Measurements from ENCODE around the gene TEAD1. TPM values are rescaled to one million over a fixed set of nuclear protein-coding genes. Genes with fewer than 3 reads are reported as not detected.

Gene TEAD1
- total and polyA plus RNA-seq, 10 of the 15 experiments (the other 5 are each of a cell fraction or from before 2014, with no cell fraction given): 0.01 to 0.59 (median 0.04) TPM; not detected in 6

GRCh38 chr11:12885717-12886239 is 211.6 kb downstream of the TEAD1 start:
- intact Hi-C loops (cut with micrococcal nuclease; ENCODE audit: unreplicated experiment): no loop called here
- ChIA-PET RAD21 (ENCODE audit: unreplicated experiment) (interaction anchor here (1.0 kb wide), 1 partner anchor 556 kb away, joined by 3 read pairs; no protein-coding TSS in a partner anchor), SMC1A (ENCODE audit: uncharacterized antibody, unreplicated experiment) (no interaction called here), POLR2A (interaction anchor here (0.6 kb wide), 1 partner anchor 76 kb away, joined by 7 read pairs; no protein-coding TSS in a partner anchor), CTCF (interaction anchor here (1.6 kb wide), 1 partner anchor 286 kb away, joined by 4 read pairs; no protein-coding TSS in a partner anchor)
- H3K36me3 ChIP-seq (ENCODE audit: control insufficient read depth in 2 of 2, insufficient read depth in 2 of 2, low read length in 1 of 2): no peaks in the 10 kb centered on the region
- H3K4me1 ChIP-seq (ENCODE audit: control insufficient read depth, insufficient read depth, low read length): no peaks in the 10 kb centered on the region
- H3K4me3 ChIP-seq: no peak overlapping the region
- H4K20me1 ChIP-seq (ENCODE audit: control insufficient read depth, insufficient read depth): no peaks in the 10 kb centered on the region
- peaks cover 0 to 2% of the 10 kb centered on the region in 2 experiments; a peak in 1 of 4 replicates for H3K27me3 ChIP-seq (replicated peaks in 1 of 2; ENCODE audit: control insufficient read depth in 2 of 2, insufficient read depth in 2 of 2, low read length in 1 of 2)
- TF ChIP-seq NFYA (IDR thresholded peaks at IDR 0.05; ENCODE audit: borderline replicate concordance, low read depth, low read length) (no peak), ZZZ3 (IDR thresholded peaks at IDR 0.05; ENCODE audit: control insufficient read depth, insufficient read length, low read depth) (no peak), SIN3A (IDR thresholded peaks at IDR 0.05; ENCODE audit: low read depth, low read length) (no peak), ZNF207 (IDR thresholded peaks at IDR 0.05; ENCODE audit: borderline replicate concordance) (no peak), KLF5 (IDR thresholded peaks at IDR 0.05; ENCODE audit: partially characterized antibody) (no peak), STAT1 (conservative IDR thresholded peaks at IDR 0.05) (no peak), MEF2A (IDR thresholded peaks at IDR 0.05; ENCODE audit: insufficient read depth, low read depth, low read length) (no peak), MYC (IDR thresholded peaks at IDR 0.05; ENCODE audit: insufficient read depth, insufficient read length, insufficient replicate concordance, low read length, severe bottlenecking) (no peak), STAT3 (IDR thresholded peaks at IDR 0.05; ENCODE audit: low read depth, low read length) (no peak), ZNF217 (IDR thresholded peaks at IDR 0.05) (no peak), JUND (IDR thresholded peaks at IDR 0.05; ENCODE audit: low read depth, low read length) (no peak)
- in situ Hi-C loops (cut with MboI): loop anchor here (5.0 kb wide), 2 partner anchors 288 to 558 kb away; no protein-coding TSS in a partner anchor
- BruUV-seq (replicated peaks): no TSS peak
- ATAC-seq: no peak
- WGBS (ENCODE audit: insufficient coverage, insufficient replicate concordance, low lambda C conversion rate, missing lambda C conversion rate): 41% methylated on average over 8 of the region's 8 CpGs
- FAIRE-seq: no peak
- H3K27ac ChIP-seq (ENCODE audit: control insufficient read depth, insufficient read depth): no peak overlapping the region
- no peak overlapping the region for H3K4me2 ChIP-seq (ENCODE audit: control insufficient read depth, insufficient read depth)
- DNase-seq (ENCODE audit: low read depth, low spot score): no peak
- no peak overlapping the region for H3K9ac ChIP-seq (ENCODE audit: control insufficient read depth, insufficient read depth, low read length)
- no peaks in the 10 kb centered on the region for H3K9me3 ChIP-seq (replicated peaks; ENCODE audit: control insufficient read depth, insufficient read depth, low read length)
- H2AFZ ChIP-seq (ENCODE audit: control insufficient read depth, low read depth, low read length): no peak overlapping the region
- H3K79me2 ChIP-seq (ENCODE audit: control insufficient read depth, insufficient read depth, low read length): no peaks in the 10 kb centered on the region
